DOHH2 (cell line): ENCODE data around the gene IRS2.

ENCODE experiments used
- H3F3A ChIP-seq: fragments of 200-600 bp; sonication (generic), shearing (Covaris generic); 2 replicates; pipeline ENCODE4 v1.6.0; 2016; ENCODE audit warnings: antibody characterized with exemption, mild to moderate bottlenecking; ENCODE audit not compliant: control insufficient read depth, insufficient read depth
- H3K27ac ChIP-seq: fragments of 200-600 bp; sonication (generic); 2 replicates; pipeline ENCODE4 v1.5.1; 2014; ENCODE audit warnings: low read depth, mild to moderate bottlenecking, low read length, moderate library complexity
- H3K27me3 ChIP-seq: fragments of 200-600 bp; sonication (generic); 2 replicates; pipeline ENCODE4 v1.6.1; 2014; ENCODE audit warnings: mild to moderate bottlenecking, low read length, mixed read lengths; ENCODE audit not compliant: control insufficient read depth
- H3K36me3 ChIP-seq: fragments of 200-600 bp; sonication (generic); 2 replicates; pipeline ENCODE4 v1.6.1; 2014; ENCODE audit warnings: mild to moderate bottlenecking, low read length, moderate library complexity, mixed read lengths; ENCODE audit not compliant: control insufficient read depth
- H3K4me1 ChIP-seq: fragments of 200-600 bp; sonication (generic); 2 replicates; pipeline ENCODE4 v1.6.1; 2014; ENCODE audit warnings: mild to moderate bottlenecking, low read length, mixed read lengths; ENCODE audit not compliant: control insufficient read depth
- H3K4me2 ChIP-seq: fragments of 200-600 bp; sonication (generic); 2 replicates; pipeline ENCODE4 v1.6.0; 2014; ENCODE audit warnings: mild to moderate bottlenecking, low read length, moderate library complexity
- H3K4me3 ChIP-seq: fragments of 200-600 bp; sonication (generic); 2 replicates; pipeline ENCODE4 v1.5.1; 2014; ENCODE audit warnings: mild to moderate bottlenecking, low read length, mixed read lengths
- H3K79me2 ChIP-seq: fragments of 200-600 bp; sonication (generic); 2 replicates; pipeline ENCODE4 v1.6.1; 2014; ENCODE audit warnings: mild to moderate bottlenecking, low read length, mixed read lengths; ENCODE audit not compliant: control insufficient read depth
- H3K9me2 ChIP-seq: fragments of 200-600 bp; sonication (generic); replicated peaks from 2 replicates; pipeline ENCODE4 v1.6.1; 2014; ENCODE audit warnings: mild to moderate bottlenecking, low read length, mixed read lengths; ENCODE audit not compliant: control insufficient read depth
- H3K9me3 ChIP-seq: fragments of 200-600 bp; sonication (generic); 2 replicates; pipeline ENCODE4 v1.6.1; 2014; ENCODE audit warnings: antibody characterized with exemption, low read length, mixed read lengths; ENCODE audit not compliant: control insufficient read depth, insufficient read depth
- H4K20me1 ChIP-seq: fragments of 200-600 bp; sonication (generic); 2 replicates; pipeline ENCODE4 v1.6.0; 2014; ENCODE audit warnings: low read depth, mild to moderate bottlenecking, antibody characterized with exemption, low read length, moderate library complexity; ENCODE audit not compliant: control insufficient read depth, insufficient read depth
- CTCF ChIP-seq: fragments of 200-600 bp; sonication (generic); IDR thresholded peaks from one replicate; pipeline ENCODE4 v1.5.1; 2014; ENCODE audit warnings: antibody characterized with exemption, mild to moderate bottlenecking, low read depth, low read length; ENCODE audit not compliant: poor library complexity, severe bottlenecking
- EZH2phosphoT487 ChIP-seq: fragments of 200-600 bp; sonication (generic); IDR thresholded peaks from 2 replicates; pipeline ENCODE4 v1.6.1; 2017; ENCODE audit warnings: borderline replicate concordance, mild to moderate bottlenecking, antibody characterized with exemption, low read length, moderate library complexity, mixed read lengths

Gene IRS2

GRCh38 chr13:109717686-109718085, 68.7 kb downstream of the IRS2 start:
- no peaks in the 10 kb centered on the region for H3K9me3 ChIP-seq
- H3K79me2 ChIP-seq = no peaks in the 10 kb centered on the region
- no peaks in the 10 kb centered on the region for H3K36me3 ChIP-seq
- H3K4me3 ChIP-seq = no peak overlapping the region
- H3F3A ChIP-seq = no peaks in the 10 kb centered on the region
- no peak overlapping the region for H3K4me2 ChIP-seq
- no peaks in the 10 kb centered on the region for H3K9me2 ChIP-seq
- no peaks in the 10 kb centered on the region for H3K27me3 ChIP-seq
- H4K20me1 ChIP-seq = no peaks in the 10 kb centered on the region
- H3K4me1 ChIP-seq = no peaks in the 10 kb centered on the region
- H3K27ac ChIP-seq = no peak overlapping the region
- TF ChIP-seq CTCF = no peak
- TF ChIP-seq EZH2phosphoT487 = no peak

- no peaks in the 10 kb centered on the region for H3K36me3 ChIP-seq
- no peak overlapping the region for H3K4me3 ChIP-seq
- H4K20me1 ChIP-seq = no peaks in the 10 kb centered on the region
- H3K4me1 ChIP-seq = no peaks in the 10 kb centered on the region
- H3F3A ChIP-seq = no peaks in the 10 kb centered on the region
- TF ChIP-seq EZH2phosphoT487 = no peak
- no peak for TF ChIP-seq CTCF
- H3K27ac ChIP-seq = no peak overlapping the region
- H3K4me2 ChIP-seq = no peak overlapping the region
- H3K9me3 ChIP-seq = no peaks in the 10 kb centered on the region
- H3K27me3 ChIP-seq = no peaks in the 10 kb centered on the region
- no peaks in the 10 kb centered on the region for H3K79me2 ChIP-seq
- no peaks in the 10 kb centered on the region for H3K9me2 ChIP-seq
These were observed 70.5 kb downstream of the IRS2 start for GRCh38 chr13:109715902-109716301.

GRCh38 chr13:109713681-109714080, 72.7 kb downstream of the IRS2 start:
- H3K79me2 ChIP-seq = no peaks in the 10 kb centered on the region
- TF ChIP-seq EZH2phosphoT487 = no peak
- TF ChIP-seq CTCF = no peak

GRCh38 chr13:109712124-109712722, 74.2 kb downstream of the IRS2 start:
- no peaks in the 10 kb centered on the region for H3K9me2 ChIP-seq
- H3K4me2 ChIP-seq = no peak overlapping the region

More at GRCh38 chr13:109713681-109714080, 72.7 kb downstream of the IRS2 start:
- Histone ChIP-seq H3K4me1 (no peaks in the 10 kb centered on the region), H3K4me3 (no peak overlapping the region), H3K36me3 (no peaks in the 10 kb centered on the region), H3F3A (no peaks in the 10 kb centered on the region), H3K27ac (no peak overlapping the region), H3K4me2 (no peak overlapping the region), H3K9me3 (no peaks in the 10 kb centered on the region), H3K9me2 (no peaks in the 10 kb centered on the region), H4K20me1 (no peaks in the 10 kb centered on the region), H3K27me3 (no peaks in the 10 kb centered on the region)

More at GRCh38 chr13:109712124-109712722, 74.2 kb downstream of the IRS2 start:
- no peaks in the 10 kb centered on the region for H3K4me1 ChIP-seq
- H3F3A ChIP-seq = no peaks in the 10 kb centered on the region
- no peaks in the 10 kb centered on the region for H4K20me1 ChIP-seq
- no peaks in the 10 kb centered on the region for H3K79me2 ChIP-seq
- no peaks in the 10 kb centered on the region for H3K27me3 ChIP-seq
- no peak overlapping the region for H3K4me3 ChIP-seq
- no peaks in the 10 kb centered on the region for H3K36me3 ChIP-seq
- H3K27ac ChIP-seq = no peak overlapping the region
- TF ChIP-seq EZH2phosphoT487 = no peak
- no peak for TF ChIP-seq CTCF
- H3K9me3 ChIP-seq = no peaks in the 10 kb centered on the region
